RWPE2 (cell line): ENCODE data around the gene ARFGEF3.

Experiments used
- ATAC-seq: fragments of 200-7000 bp; cut with Tn5 transposase; 3 replicates; pipeline ENCODE4 v1.9.1; 2021; ENCODE audit warnings: low read depth
- DNase-seq: peaks from one replicate; pipeline ENCODE4 v3.0.0-alpha.2; 2020; ENCODE audit warnings: low spot score
- H3K27ac ChIP-seq: fragments of 450-650 bp; 2 replicates; pipeline ENCODE4 v1.5.1; 2017; ENCODE audit warnings: mild to moderate bottlenecking; ENCODE audit not compliant: poor library complexity, severe bottlenecking
- H3K27me3 ChIP-seq: fragments of 250-450 bp; sonication (Bioruptor Pico); 2 replicates; pipeline ENCODE4 v1.5.1; 2021; ENCODE audit warnings: mild to moderate bottlenecking, moderate library complexity; ENCODE audit not compliant: insufficient read depth, poor library complexity, severe bottlenecking
- H3K36me3 ChIP-seq: fragments of 250-450 bp; sonication (Bioruptor Pico); 2 replicates; pipeline ENCODE4 v1.5.1; 2020; ENCODE audit warnings: low read depth, mild to moderate bottlenecking, moderate library complexity
- H3K4me1 ChIP-seq: fragments of 250-450 bp; sonication (Bioruptor Pico); 2 replicates; pipeline ENCODE4 v1.5.1; 2021; ENCODE audit warnings: mild to moderate bottlenecking, moderate library complexity; ENCODE audit not compliant: insufficient read depth, poor library complexity, severe bottlenecking
- H3K4me3 ChIP-seq: fragments of 250-450 bp; sonication (Bioruptor Pico); 2 replicates; pipeline ENCODE4 v1.5.1; 2021; ENCODE audit warnings: mild to moderate bottlenecking, moderate library complexity; ENCODE audit not compliant: severe bottlenecking
- H3K9me3 ChIP-seq: fragments of 250-450 bp; sonication (Bioruptor Pico); 2 replicates; pipeline ENCODE4 v1.5.1; 2021; ENCODE audit warnings: mild to moderate bottlenecking, moderate library complexity; ENCODE audit not compliant: severe bottlenecking
- CTCF ChIP-seq: fragments of 450-650 bp; IDR thresholded peaks from one replicate; pipeline ENCODE4 v1.5.1; 2017; ENCODE audit warnings: mild to moderate bottlenecking, moderate library complexity; ENCODE audit not compliant: poor library complexity, severe bottlenecking

Gene ARFGEF3

GRCh38 chr6:138272533-138273315 lies 111.0 kb downstream of the ARFGEF3 start:
- H3K9me3 ChIP-seq, result no peaks in the 10 kb centered on the region
- no peak for DNase-seq
- H3K27ac ChIP-seq, result no peak overlapping the region
- ATAC-seq, result no peak
- H3K4me3 ChIP-seq, result no peak overlapping the region
- no peaks in the 10 kb centered on the region for H3K27me3 ChIP-seq
- H3K36me3 ChIP-seq, result no peaks in the 10 kb centered on the region
- H3K4me1 ChIP-seq, result no peaks in the 10 kb centered on the region
- no peak for TF ChIP-seq CTCF

GRCh38 chr6:138275976-138276375 lies 114.2 kb downstream of the ARFGEF3 start:
- DNase-seq, result no peak
- no peak for TF ChIP-seq CTCF
- H3K27ac ChIP-seq, result no peak overlapping the region

GRCh38 chr6:138277835-138278234 lies 116.1 kb downstream of the ARFGEF3 start:
- DNase-seq, result no peak
- no peaks in the 10 kb centered on the region for H3K9me3 ChIP-seq
- H3K27me3 ChIP-seq, result no peaks in the 10 kb centered on the region
- no peak overlapping the region for H3K4me3 ChIP-seq
- H3K27ac ChIP-seq, result no peak overlapping the region
- H3K36me3 ChIP-seq, result no peaks in the 10 kb centered on the region
- no peaks in the 10 kb centered on the region for H3K4me1 ChIP-seq
- no peak for TF ChIP-seq CTCF
- ATAC-seq, result no peak

More at GRCh38 chr6:138275976-138276375, 114.2 kb downstream of the ARFGEF3 start:
- Histone ChIP-seq H3K9me3 (no peaks in the 10 kb centered on the region), H3K4me3 (no peak overlapping the region), H3K36me3 (no peaks in the 10 kb centered on the region), H3K4me1 (no peaks in the 10 kb centered on the region), H3K27me3 (no peaks in the 10 kb centered on the region)
- no peak for ATAC-seq

- Histone ChIP-seq H3K4me1 (no peaks in the 10 kb centered on the region), H3K9me3 (no peaks in the 10 kb centered on the region), H3K27ac (no peak overlapping the region), H3K36me3 (no peaks in the 10 kb centered on the region), H3K4me3 (no peak overlapping the region), H3K27me3 (no peaks in the 10 kb centered on the region)
- DNase-seq, result no peak
- peak; percentile 34 for TF ChIP-seq CTCF
- peak; percentile 68; the same call in 2 of the 3 replicates for ATAC-seq
Measured at GRCh38 chr6:138278326-138278725, 116.6 kb downstream of the ARFGEF3 start.

GRCh38 chr6:138285800-138286199 lies 124.1 kb downstream of the ARFGEF3 start:
- Histone ChIP-seq H3K4me1 (peaks cover 18% of the 10 kb centered on the region), H3K4me3 (no peak overlapping the region), H3K27ac (no peak overlapping the region), H3K9me3 (no peaks in the 10 kb centered on the region), H3K36me3 (no peaks in the 10 kb centered on the region), H3K27me3 (no peaks in the 10 kb centered on the region)
- ATAC-seq, result no peak
- DNase-seq, result no peak
- peak; percentile 25 for TF ChIP-seq CTCF
